Aorta (tissue), 5 donors: Measurements from ENCODE around the gene DOCK11. TPM values are rescaled to one million over a fixed set of nuclear protein-coding genes. Genes with fewer than 3 reads are reported as not detected.

Experiments
- ATAC-seq: fragments of 200-7000 bp; cut with Tn5 transposase; one replicate; pipeline ENCODE4 v1.9.1; 2022; ENCODE audit warnings: moderate library complexity; ENCODE audit not compliant: low FRiP score
- DNase-seq, 2 donors: peaks; one replicate each; pipeline ENCODE4 v3.0.0-alpha.2; 2020
- H3K27ac ChIP-seq, 2 donors: one replicate each; pipeline ENCODE4 v1.5.1; 2013; ENCODE audit warnings: low read length in 2 of 2, mild to moderate bottlenecking in 2 of 2, moderate library complexity in 2 of 2, control low read depth in 1 of 2, inconsistent platforms in 1 of 2, low read depth in 1 of 2
- H3K27me3 ChIP-seq, 2 donors: one replicate each; pipeline ENCODE4 v1.6.1; 2013; ENCODE audit warnings: control low read depth in 1 of 2, low read length in 1 of 2, mild to moderate bottlenecking in 1 of 2, moderate library complexity in 1 of 2; ENCODE audit not compliant: insufficient read depth in 2 of 2, control insufficient read depth in 1 of 2
- H3K36me3 ChIP-seq, 2 donors: one replicate each; pipeline ENCODE4 v1.6.1; 2013; ENCODE audit warnings: control low read depth in 1 of 2, low read length in 1 of 2, mild to moderate bottlenecking in 1 of 2; ENCODE audit not compliant: insufficient read depth in 2 of 2, control insufficient read depth in 1 of 2
- H3K4me1 ChIP-seq, 2 donors: one replicate each; pipeline ENCODE4 v1.6.1; 2013; ENCODE audit warnings: low read length in 2 of 2, control low read depth in 1 of 2, mild to moderate bottlenecking in 1 of 2, moderate library complexity in 1 of 2; ENCODE audit not compliant: insufficient read depth in 2 of 2, control insufficient read depth in 1 of 2
- H3K4me3 ChIP-seq, 2 donors: one replicate each; pipeline ENCODE4 v1.5.1; 2013; ENCODE audit warnings: low read length in 2 of 2, control low read depth in 1 of 2, mild to moderate bottlenecking in 1 of 2
- H3K9me3 ChIP-seq: one replicate; pipeline ENCODE4 v1.6.1; 2013; ENCODE audit warnings: mild to moderate bottlenecking, low read length; ENCODE audit not compliant: control insufficient read depth
- WGBS, 2 donors: extraction: QIAGEN DNeasy Blood & Tissue Kit; methylation state at CpG; one replicate each; pipeline ENCODE4 v1.1.7; 2013; 5-methylcytosine and 5-hydroxymethylcytosine counted together
- intact Hi-C, 2 donors: fragments of 100-400 bp; cut with DNase I; formaldehyde crosslinking; loops; one replicate each; pipeline versions ENCODE4 v1.14.2 to v1.15.0; 2022
- polyA plus RNA-seq, 2 donors: library from polyadenylated mRNA; stranded (reverse); fragments of 200-250 nt; gene quantifications; one replicate each; pipeline ENCODE4 v1.2.3, GENCODE V29; 2013
- total RNA-seq, 2 donors: library from RNA; stranded (reverse); fragmentation: NEBNext Ultra II Directional; extraction: Animal tissue kit (Norgen Biotek cat#: 25700); gene quantifications; one replicate each; pipeline ENCODE4 v1.2.1, GENCODE V29; 2021
- donor health status: healthy with polysubstance abuse.
- donor health status: Bipolar disorder and iron deficiency.
- donor health status: DM: no; HTN: no; CAD: no.
- donor health status: DM: no; HTN: no; CAD: no.
- donor health status: DM: yes; HTN: yes; CAD: no.

The DOCK11 gene
- total and polyA plus RNA-seq, 4 donors: 15.7 to 59.8 (median 39.3) TPM

DNA sequence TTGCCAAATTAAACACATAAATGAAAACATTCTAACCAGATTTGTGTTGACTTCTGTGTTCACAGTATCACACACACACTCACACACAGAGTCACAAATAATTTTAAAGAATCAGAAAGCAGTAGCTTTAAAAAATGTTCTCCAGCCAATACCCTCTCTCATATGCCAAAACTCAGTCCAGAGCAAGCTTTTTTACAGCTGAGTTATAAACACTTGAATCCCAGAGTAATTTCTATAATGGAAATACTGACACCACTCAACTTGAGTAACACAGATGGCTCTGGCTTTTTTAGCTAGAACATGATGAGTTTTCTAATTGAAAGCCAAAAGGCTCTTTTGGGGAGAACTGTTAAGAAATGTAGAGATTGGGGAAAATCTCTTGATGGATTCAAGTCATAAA lies 100.8 kb downstream of the DOCK11 start:
- DNase-seq: no peak
- intact Hi-C loops: loop anchor here in 1 of 2 donors (5.0 kb wide), 1 partner anchor 134 kb away; no protein-coding TSS in a partner anchor
- Histone ChIP-seq H3K36me3 (no peaks in the 10 kb centered on the region), H3K27me3 (no peaks in the 10 kb centered on the region), H3K4me3 (no peak overlapping the region), H3K9me3 (no peaks in the 10 kb centered on the region), H3K4me1 (peaks cover 0 to 7% of the 10 kb centered on the region in 2 donors), H3K27ac (no peak overlapping the region)
- ATAC-seq: no peak

DNA sequence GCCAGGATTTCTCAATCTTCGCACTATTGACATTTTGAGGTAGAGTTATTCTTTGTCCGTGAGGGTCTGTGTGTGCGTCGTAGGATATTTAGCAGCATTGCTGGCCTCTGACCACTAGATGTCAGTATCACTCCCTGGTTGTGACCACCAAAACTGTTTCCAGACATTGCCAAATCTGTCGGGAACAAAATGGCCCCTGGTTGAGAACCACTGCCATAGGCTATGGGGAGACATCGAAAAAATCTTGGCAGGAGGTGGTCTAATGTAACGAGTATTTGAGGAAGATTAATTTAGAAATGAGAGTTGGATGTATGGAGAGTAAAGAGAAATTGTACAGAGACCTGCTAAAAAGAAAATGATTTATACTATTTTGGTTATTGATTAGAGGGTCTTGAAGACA lies 108.4 kb downstream of the DOCK11 start:
- ATAC-seq: peak; percentile 88
- no peaks in the 10 kb centered on the region for H3K4me1 ChIP-seq
- H3K27ac ChIP-seq: no peak overlapping the region
- no peaks in the 10 kb centered on the region for H3K36me3 ChIP-seq
- WGBS, 2 donors: 20 to 23% methylated on average over 7 of the region's 7 CpGs
- H3K27me3 ChIP-seq: no peaks in the 10 kb centered on the region
- no peaks in the 10 kb centered on the region for H3K9me3 ChIP-seq
- intact Hi-C loops: loop anchor here in 1 of 2 donors (10.0 kb wide), 1 partner anchor 109 kb away; the partner anchor contains the start of gene DOCK11
- DNase-seq: no peak
- H3K4me3 ChIP-seq: no peak overlapping the region

DNA sequence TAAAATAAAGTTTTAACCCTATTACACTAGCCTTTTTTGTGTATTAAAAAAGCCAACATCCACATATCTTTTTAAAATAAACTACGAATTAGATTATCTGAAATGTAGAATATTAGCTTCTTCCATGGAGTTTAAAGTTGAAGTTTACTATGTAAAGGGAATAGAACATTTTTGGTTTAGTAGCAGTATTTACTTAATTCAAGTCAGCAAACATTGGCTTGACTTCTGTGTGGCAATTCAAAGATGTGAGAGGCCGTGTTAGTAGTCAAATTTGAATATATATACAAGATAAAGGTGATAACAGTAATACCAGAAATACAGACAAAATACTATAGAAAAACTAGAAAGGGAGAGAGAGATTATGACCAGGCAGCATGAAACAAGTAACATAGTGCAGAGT lies 116.7 kb downstream of the DOCK11 start:
- H3K4me3 ChIP-seq: no peak overlapping the region
- DNase-seq (no peak), ATAC-seq (no peak)
- H3K27me3 ChIP-seq: no peaks in the 10 kb centered on the region
- intact Hi-C loops: no loop called here
- H3K4me1 ChIP-seq: no peaks in the 10 kb centered on the region
- H3K36me3 ChIP-seq: no peaks in the 10 kb centered on the region
- H3K27ac ChIP-seq: no peak overlapping the region
- WGBS, 2 donors: 66 to 77% methylated on average over 2 of the region's 2 CpGs
- no peaks in the 10 kb centered on the region for H3K9me3 ChIP-seq

DNA sequence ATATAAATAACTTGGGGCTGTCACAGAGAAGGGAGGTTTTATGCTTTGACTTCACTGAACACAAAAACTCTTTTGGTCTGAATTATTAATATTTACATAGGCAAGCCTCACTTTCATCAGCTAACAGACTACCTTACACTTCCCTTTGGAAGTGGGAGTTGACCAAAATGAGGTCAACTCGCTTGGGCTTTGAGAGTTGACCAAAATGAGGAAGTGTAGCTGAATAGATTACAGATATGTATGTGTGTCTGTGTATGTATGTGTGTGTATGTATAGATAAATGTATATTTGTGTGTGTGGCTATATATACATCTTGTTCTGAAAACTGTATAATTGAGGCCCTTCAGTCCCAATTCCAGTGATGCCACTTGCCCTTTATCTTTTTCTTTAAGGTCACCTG lies 118.5 kb downstream of the DOCK11 start:
- no peak for ATAC-seq
- intact Hi-C loops: no loop called here
- WGBS, 2 donors: 58 to 84% methylated on average over 1 of the region's 1 CpG

DNA sequence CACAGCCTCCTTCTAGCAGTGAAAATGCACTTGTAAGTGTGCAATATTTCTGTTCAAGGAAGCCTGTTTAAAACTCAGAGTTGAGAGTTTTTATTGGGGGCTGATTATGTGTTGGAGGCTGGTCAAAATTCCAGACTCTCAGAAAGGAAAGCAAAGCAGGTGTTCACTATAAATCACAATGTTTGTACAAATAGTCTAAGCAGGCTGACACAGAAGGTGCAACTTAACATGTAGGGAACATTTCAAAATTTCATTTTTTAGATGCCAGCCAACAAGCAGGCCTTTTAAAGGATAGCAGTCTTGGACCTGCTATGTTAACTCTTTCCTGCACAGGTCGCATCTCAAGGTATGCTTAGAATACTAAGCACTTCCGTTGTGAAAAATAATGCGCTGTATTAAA lies 119.5 kb downstream of the DOCK11 start:
- H3K27me3 ChIP-seq: no peaks in the 10 kb centered on the region
- no peaks in the 10 kb centered on the region for H3K4me1 ChIP-seq
- H3K4me3 ChIP-seq: no peak overlapping the region
- no peaks in the 10 kb centered on the region for H3K36me3 ChIP-seq
- WGBS, 2 donors: 24 to 50% methylated on average over 3 of the region's 3 CpGs
- ATAC-seq (no peak), DNase-seq (no peak)
- H3K27ac ChIP-seq: no peak overlapping the region
- intact Hi-C loops: no loop called here
- no peaks in the 10 kb centered on the region for H3K9me3 ChIP-seq

More for the DNA sequence above, 118.5 kb downstream of the DOCK11 start:
- DNase-seq: no peak
- H3K4me3 ChIP-seq: no peak overlapping the region
- H3K27me3 ChIP-seq: no peaks in the 10 kb centered on the region
- H3K36me3 ChIP-seq: no peaks in the 10 kb centered on the region
- H3K4me1 ChIP-seq: no peaks in the 10 kb centered on the region
- no peaks in the 10 kb centered on the region for H3K9me3 ChIP-seq
- H3K27ac ChIP-seq: no peak overlapping the region

DNA sequence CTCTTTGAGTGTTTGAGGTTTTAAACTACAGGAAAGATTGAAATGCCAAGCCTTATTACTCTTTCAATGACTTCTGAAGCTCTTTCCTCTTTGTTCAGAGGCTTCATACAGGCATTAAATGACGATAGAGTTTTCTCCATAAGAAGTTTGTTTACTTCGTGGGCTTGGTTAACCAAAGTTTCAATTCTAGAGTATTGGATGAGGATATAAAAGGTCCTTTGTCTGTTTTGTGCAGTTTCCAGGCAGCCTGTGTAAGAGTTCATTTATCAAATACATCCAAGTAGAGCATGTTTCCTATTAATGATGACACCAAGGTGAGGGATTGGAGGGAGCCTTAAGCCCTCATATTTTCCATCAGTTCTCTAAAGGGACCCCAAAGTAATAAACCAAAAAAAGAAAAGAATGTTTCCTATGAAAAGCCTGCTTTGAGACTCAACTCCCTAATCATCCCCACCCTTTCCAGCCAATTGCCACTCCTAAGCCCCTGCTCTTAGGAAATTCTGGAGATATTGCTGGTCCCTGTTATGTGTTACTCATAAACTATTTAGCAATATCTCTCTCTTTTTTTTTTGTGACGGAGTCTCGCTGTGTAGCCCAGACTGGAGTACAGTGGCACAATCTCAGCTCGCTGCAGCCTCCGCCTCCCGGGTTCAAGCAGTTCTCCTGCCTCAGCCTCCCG lies 125.6 kb downstream of the DOCK11 start:
- ATAC-seq (no peak), DNase-seq (no peak)
- WGBS, 2 donors: 80 to 96% methylated on average over 8 of the region's 8 CpGs
- Histone ChIP-seq H3K36me3 (no peaks in the 10 kb centered on the region), H3K4me1 (no peaks in the 10 kb centered on the region), H3K27me3 (no peaks in the 10 kb centered on the region), H3K9me3 (no peaks in the 10 kb centered on the region), H3K4me3 (no peak overlapping the region), H3K27ac (no peak overlapping the region)
- intact Hi-C loops: no loop called here

DNA sequence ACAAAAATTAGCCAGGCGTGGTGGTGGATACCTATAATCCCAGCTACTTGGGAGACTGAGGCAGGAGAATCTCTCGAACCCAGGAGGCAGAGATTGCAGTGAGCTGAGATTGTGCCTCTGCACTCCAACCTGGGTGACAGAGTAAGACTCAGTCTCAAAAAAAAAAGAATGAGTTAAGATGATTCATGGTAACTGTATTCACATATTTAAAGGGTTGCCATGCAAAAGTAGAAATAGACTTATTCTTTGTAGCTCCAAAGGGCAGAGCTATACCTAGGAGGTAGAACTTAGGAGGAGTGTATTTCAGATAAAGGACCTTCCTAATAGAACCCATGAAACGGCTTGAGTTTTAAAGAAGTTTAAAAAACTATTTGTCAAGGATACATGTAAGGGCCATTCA lies 127.4 kb downstream of the DOCK11 start:
- ATAC-seq (no peak), DNase-seq (no peak)
- 75 to 86% methylated on average over 3 of the region's 3 CpGs for WGBS, 2 donors
- H3K4me3 ChIP-seq: no peak overlapping the region
- intact Hi-C loops: no loop called here
- no peak overlapping the region for H3K27ac ChIP-seq
- H3K4me1 ChIP-seq: no peaks in the 10 kb centered on the region
- no peaks in the 10 kb centered on the region for H3K36me3 ChIP-seq
- H3K27me3 ChIP-seq: no peaks in the 10 kb centered on the region
- H3K9me3 ChIP-seq: no peaks in the 10 kb centered on the region

DNA sequence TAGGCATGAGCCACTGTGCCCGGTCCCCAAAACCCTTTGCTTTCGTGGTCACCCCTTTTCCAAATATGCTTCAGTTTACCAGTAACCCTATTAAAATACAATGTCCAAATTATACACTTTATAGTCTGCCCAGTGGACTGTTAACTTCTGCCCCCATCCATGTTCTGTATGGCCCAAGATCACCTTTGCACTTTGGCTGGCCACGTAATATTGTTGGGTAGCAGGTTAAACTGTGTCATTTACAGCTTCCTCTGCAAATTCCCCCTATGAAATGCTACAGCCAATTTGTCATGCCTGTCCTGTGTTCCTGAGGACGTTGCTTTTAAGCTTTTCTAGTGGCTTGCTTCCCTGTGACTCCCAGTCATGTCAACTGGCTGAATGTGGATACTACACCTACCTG lies 130.7 kb downstream of the DOCK11 start:
- no peaks in the 10 kb centered on the region for H3K36me3 ChIP-seq
- intact Hi-C loops: no loop called here
- no peaks in the 10 kb centered on the region for H3K9me3 ChIP-seq
- 53 to 78% methylated on average over 4 of the region's 4 CpGs for WGBS, 2 donors
- no peak overlapping the region for H3K4me3 ChIP-seq
- no peaks in the 10 kb centered on the region for H3K4me1 ChIP-seq
- no peak overlapping the region for H3K27ac ChIP-seq
- ATAC-seq (no peak), DNase-seq (no peak)
- H3K27me3 ChIP-seq: no peaks in the 10 kb centered on the region

DNA sequence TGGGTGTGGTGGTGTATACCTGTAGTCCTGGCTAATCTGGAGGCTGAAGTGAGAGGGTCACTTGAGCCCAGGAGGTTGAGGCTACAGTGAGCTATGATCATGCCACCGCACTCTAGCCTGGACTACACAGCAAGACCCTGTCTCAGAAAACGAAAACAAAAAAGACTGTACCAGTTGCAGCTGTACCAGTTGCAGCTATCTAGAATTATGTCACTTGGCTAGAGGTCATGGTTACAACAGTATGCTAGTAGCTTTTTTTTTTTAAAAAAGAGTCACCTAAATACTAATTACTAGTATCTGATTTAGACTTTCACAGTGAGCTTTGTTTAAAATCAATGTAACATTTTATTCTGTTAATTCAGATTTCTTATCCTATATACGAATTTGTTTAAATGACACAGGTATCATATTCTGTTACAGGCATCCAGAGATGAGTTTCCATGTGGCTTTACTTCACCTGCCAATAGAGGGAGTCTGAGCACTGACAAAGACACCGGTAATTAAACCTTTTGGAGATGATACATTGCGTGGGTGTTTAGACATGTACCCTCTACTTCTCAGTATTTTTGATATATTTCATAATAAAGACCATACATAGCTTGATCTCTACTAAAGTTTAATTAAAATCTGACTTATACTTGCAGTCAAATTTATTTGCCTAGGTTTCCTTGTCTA lies 131.6 kb downstream of the DOCK11 start:
- H3K9me3 ChIP-seq: no peaks in the 10 kb centered on the region
- H3K4me1 ChIP-seq: no peaks in the 10 kb centered on the region
- no peak overlapping the region for H3K27ac ChIP-seq
- no peak for DNase-seq
- intact Hi-C loops: no loop called here
- 53 to 79% methylated on average over 5 of the region's 5 CpGs for whole genome bisulfite sequencing, 2 donors
- ATAC-seq: no peak
- H3K27me3 ChIP-seq: no peaks in the 10 kb centered on the region
- no peaks in the 10 kb centered on the region for H3K36me3 ChIP-seq
- H3K4me3 ChIP-seq: no peak overlapping the region
